Suppressor macrophage (primary cell): ENCODE measurements around the gene TTC28.

Source experiments
- DNase-seq, 4 experiments: peaks; one replicate each; pipeline ENCODE4 v3.0.0-alpha.2; 2020 to 2022

TTC28 gene

GRCh38 chr22:27948569-27948968 lies 731.1 kb downstream of the TTC28 start:
- DNase-seq = no peak

DNA sequence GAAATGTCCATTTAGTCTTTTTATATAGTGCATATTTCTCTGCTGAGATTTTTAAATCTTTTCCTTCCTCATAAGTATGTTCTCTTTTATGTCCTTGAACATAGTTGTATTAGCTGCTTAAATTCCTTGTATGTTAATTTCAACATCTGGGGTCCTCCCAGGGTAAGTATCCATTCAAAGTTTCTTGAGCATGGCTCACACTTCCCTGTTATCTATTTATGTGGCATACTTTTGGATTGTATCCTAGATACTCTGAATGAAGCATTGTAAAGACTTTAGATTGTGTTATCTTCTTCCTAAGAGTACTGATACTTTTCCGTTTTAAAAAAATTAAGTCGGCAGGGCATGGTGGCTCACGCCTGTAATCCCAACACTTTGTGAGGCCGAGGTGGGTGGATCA lies 732.2 kb downstream of the TTC28 start:
- no peak for DNase-seq

GRCh38 chr22:27941143-27941542 lies 738.5 kb downstream of the TTC28 start:
- no peak for DNase-seq

- DNase-seq = no peak
Observed at GRCh38 chr22:27937453-27937852, 742.2 kb downstream of the TTC28 start.

DNA sequence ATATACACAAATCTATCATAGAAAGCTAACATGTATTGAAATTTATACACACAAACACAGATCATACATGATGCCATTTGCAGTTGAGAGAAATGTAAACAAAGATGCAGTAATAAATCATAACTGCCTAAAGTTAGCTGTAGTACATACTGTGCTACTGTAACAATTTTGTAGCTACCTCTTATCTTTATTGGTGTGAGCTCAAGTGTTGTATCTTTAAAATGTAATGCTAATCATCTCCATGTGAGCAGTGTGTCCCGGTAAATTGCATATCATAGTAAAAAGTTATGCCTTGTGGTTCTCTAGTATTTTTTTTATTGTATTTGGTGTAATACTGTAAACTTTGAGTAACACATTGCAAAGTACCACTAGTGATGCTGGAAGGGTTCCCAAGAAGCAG lies 743.7 kb downstream of the TTC28 start:
- DNase-seq = no peak

GRCh38 chr22:27934069-27934468 lies 745.6 kb downstream of the TTC28 start:
- DNase-seq = no peak

- DNase-seq = no peak
Observed at GRCh38 chr22:27933186-27933983, 746.3 kb downstream of the TTC28 start.

GRCh38 chr22:27930331-27931060 lies 749.1 kb downstream of the TTC28 start:
- DNase-seq = no peak
